Muscle layer of colon (tissue), 2 donors: ENCODE results near the gene CIITA.
"Not testable (repeated sequence)": the region's sequence is repeated elsewhere in the genome, so short reads cannot be mapped to it uniquely, and the experiment has no call there.

Source experiments
- H3K27ac ChIP-seq: one replicate; pipeline ENCODE4 v1.7.0; 2013; ENCODE audit warnings: low read depth, mild to moderate bottlenecking, low read length, moderate library complexity
- H3K27me3 ChIP-seq, 2 donors: one replicate each; pipeline ENCODE4 v1.7.0; 2013; ENCODE audit warnings: low read length in 2 of 2, mild to moderate bottlenecking in 2 of 2; ENCODE audit not compliant: insufficient read depth in 2 of 2, control insufficient read depth in 1 of 2
- H3K36me3 ChIP-seq: one replicate; pipeline ENCODE4 v1.7.0; 2013; ENCODE audit warnings: mild to moderate bottlenecking, low read length; ENCODE audit not compliant: insufficient read depth
- H3K4me1 ChIP-seq: one replicate; pipeline ENCODE4 v1.7.0; 2013; ENCODE audit warnings: mild to moderate bottlenecking, low read length; ENCODE audit not compliant: insufficient read depth
- H3K4me3 ChIP-seq, 2 donors: one replicate each; pipeline ENCODE4 v1.7.0; 2013; ENCODE audit warnings: low read length in 2 of 2, low read depth in 1 of 2, mild to moderate bottlenecking in 1 of 2, moderate library complexity in 1 of 2
- H3K9ac ChIP-seq: one replicate; pipeline ENCODE4 v1.7.0; 2013; ENCODE audit warnings: low read length
- H3K9me3 ChIP-seq: one replicate; pipeline ENCODE4 v1.7.0; 2013; ENCODE audit warnings: mild to moderate bottlenecking, low read length
- donor health status: abdominal sarcoma.
- donor health status: Adenocarcinoma of cecum.

Gene CIITA

DNA sequence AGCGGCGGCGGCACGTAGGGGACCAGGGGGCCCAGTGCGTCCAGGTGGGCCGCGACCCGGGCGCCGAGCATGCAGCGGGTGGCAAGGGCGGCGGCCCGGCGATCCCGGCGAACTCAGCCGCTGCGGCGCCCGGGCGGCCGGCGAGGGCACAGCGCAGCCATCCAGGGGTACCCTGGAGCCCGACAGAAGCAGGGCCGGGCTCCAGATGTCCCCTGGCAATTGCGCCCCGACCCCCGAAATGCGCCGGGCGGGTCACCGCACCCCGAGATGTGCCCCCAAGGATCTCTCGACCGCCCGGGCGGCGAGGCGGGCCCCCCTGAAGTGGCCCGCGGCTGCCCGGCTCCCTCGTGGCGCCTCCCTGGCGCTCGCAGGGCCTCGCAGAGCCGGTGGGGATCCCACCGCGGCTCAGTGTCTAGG lies 64.9 kb downstream of the CIITA start:
- not testable (repeated sequence) for H3K9me3 ChIP-seq, H3K36me3 ChIP-seq, H3K27me3 ChIP-seq, H3K9ac ChIP-seq
- peak overlapping the region; percentile 77 for H3K27ac ChIP-seq
- peak overlapping the region; percentile 55 to 87 for H3K4me3 ChIP-seq
- H3K4me1 ChIP-seq = peaks cover 76% of the 10 kb centered on the region

DNA sequence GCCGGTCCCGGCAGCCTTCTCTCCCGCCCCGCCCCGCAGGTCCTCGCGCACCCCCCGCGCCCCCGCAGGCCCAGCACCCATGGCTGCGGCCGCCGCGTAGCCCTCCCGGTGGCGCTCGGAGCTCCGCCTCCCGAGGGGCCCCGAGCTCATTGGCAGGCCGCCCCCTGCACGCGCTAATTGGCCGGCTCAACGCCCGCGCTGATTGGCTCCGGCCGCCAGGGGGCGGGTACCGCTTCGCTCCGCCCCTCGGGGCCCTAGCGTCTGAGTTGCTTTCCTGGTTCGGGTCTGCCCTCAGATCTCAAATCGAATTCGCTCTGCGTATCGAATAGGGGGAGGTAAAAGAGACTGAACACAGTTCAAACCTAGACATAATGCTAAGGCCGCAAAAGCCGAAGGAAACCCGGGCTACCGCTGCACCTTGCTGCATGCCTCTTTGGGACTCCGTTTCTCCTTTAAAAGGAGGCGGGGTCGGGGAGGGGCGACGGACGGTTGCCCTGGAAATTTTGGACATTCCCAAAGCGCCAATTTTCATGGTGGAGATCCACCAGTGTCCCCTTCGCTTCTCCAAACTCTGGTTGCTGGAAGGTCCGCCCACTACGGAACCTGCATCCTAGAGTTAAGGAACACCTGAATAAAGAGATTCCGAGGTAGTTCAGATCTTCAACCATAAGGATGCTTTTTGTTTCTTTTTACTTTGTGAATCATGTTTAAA lies 65.5 kb downstream of the CIITA start, which contains the start of gene DEXI:
Gene DEXI (minus strand): TSS at position 117 of the 712 bp plus-strand sequence. CDS start 463 bp downstream, outside the sequence.
- peaks cover 71% of the 10 kb centered on the region for H3K4me1 ChIP-seq

DNA sequence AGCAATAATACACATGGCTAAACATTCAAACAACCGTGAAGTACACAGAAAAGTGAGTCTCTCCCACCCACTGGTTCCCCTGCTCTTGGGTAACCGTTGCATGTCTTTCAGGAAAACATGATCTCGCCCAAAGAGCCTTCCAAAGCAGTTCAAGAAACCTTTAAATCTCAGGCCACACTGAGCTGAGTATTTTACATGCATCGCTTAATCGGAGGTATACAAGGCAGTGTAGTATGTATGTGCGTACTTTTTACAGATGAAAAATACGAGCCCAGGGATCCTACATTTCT lies 66.0 kb downstream of the CIITA start:
- Histone ChIP-seq H3K4me1 (peaks cover 66% of the 10 kb centered on the region), H3K36me3 (no peaks in the 10 kb centered on the region), H3K27ac (peak overlapping the region; percentile 96), H3K27me3 (no peaks in the 10 kb centered on the region), H3K9ac (no peak overlapping the region), H3K4me3 (peak overlapping the region in 1 of 2 donors; percentile 82), H3K9me3 (no peaks in the 10 kb centered on the region)

More for the DNA sequence above, 65.5 kb downstream of the CIITA start, which contains the start of gene DEXI:
- no peaks in the 10 kb centered on the region for H3K36me3 ChIP-seq
- peak within 1 kb of the TSS; percentile 55 to 87 for H3K4me3 ChIP-seq
- no peaks in the 10 kb centered on the region for H3K9me3 ChIP-seq
- H3K27ac ChIP-seq = peak within 1 kb of the TSS; percentile 96
- no peaks in the 10 kb centered on the region for H3K27me3 ChIP-seq
- peak within 1 kb of the TSS; percentile 58 for H3K9ac ChIP-seq

DNA sequence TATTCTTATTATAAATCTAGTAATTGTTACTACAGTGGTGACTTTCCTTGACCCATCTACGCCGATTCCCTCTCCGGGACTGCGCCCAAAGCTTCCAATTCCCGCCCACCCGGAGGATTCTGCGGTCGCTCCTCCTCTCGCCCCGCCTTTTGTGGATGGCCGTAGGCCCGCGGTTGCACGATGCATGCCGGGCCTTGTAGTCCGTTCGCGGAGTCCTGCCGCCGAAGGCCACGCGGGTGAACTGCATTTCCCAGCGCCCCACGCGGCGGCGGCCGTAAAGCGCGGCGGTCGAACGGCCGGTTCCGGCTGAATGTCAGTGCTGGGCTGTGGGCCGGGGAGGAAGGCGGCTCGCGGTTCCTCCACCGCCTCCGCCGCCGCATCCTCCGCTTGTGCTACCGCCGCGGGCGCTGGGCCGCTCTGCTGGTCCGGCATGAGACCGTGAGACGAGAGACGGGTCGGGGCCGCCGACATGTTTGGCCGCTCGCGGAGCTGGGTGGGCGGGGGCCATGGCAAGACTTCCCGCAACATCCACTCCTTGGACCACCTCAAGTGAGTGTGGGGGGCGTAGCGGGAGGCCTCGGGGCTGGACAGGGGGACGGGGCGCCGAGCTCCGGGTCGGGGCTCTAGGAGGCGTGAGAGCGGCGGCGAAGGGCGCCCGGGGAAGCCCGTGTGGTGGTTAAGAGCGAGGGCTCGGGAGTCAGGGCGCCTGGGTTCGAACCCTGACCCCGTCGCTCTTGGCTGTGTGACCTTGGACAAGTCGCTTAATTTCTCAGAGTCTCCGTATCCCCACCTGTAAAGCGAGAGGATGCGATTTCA lies 67.5 kb downstream of the CIITA start, which contains the start of gene CLEC16A:
Gene CLEC16A (plus strand): TSS at position 316 of the 816 bp plus-strand sequence. CDS start 154 bp downstream, at position 470.
- peak within 1 kb of the TSS; percentile 61 to 83 for H3K4me3 ChIP-seq
- peaks cover 51% of the 10 kb centered on the region for H3K4me1 ChIP-seq
- no peaks in the 10 kb centered on the region for H3K9me3 ChIP-seq
- H3K27me3 ChIP-seq = no peaks in the 10 kb centered on the region
- peak within 1 kb of the TSS; percentile 62 for H3K9ac ChIP-seq
- peak within 1 kb of the TSS; percentile 89 for H3K27ac ChIP-seq
- no peaks in the 10 kb centered on the region for H3K36me3 ChIP-seq

DNA sequence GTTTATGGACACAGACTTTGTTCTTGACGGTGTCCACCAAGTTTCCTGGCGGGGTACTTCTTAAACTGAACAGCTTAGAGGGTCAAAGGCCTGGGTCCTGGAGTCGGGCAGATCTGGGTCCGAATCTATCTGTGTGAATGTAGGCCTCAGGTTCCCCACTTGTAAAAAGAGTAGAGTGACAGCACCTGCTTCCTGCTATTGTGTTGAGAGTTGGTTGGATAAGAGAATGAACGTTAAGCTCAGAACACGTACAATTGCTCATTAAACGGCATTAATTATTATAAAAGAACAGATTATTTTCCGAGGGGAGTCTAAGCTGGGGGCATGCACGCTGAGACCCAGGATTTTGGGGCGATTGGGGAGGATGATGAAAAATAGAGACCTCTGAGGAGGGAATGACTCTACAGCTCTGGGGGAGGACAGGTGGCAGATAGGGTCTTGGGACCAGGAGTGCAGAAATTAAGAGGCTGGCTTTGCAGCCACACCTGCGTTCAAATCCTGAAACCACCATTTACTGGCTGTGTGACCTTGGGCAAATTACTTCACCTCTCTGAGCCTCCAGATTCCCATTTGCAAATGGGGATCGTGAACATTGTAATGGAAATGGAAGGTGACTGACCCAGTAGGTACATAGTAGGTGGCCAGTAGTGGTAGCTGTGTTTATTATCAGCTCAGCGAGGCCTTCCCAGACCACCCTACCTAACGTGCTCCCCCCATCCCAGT lies 68.2 kb downstream of the CIITA start:
- no peaks in the 10 kb centered on the region for H3K27me3 ChIP-seq
- peak overlapping the region; percentile 61 to 83 for H3K4me3 ChIP-seq
- H3K27ac ChIP-seq = peak overlapping the region; percentile 89
- H3K36me3 ChIP-seq = no peaks in the 10 kb centered on the region
- peak overlapping the region; percentile 62 for H3K9ac ChIP-seq
- H3K9me3 ChIP-seq = no peaks in the 10 kb centered on the region
- peaks cover 44% of the 10 kb centered on the region for H3K4me1 ChIP-seq

DNA sequence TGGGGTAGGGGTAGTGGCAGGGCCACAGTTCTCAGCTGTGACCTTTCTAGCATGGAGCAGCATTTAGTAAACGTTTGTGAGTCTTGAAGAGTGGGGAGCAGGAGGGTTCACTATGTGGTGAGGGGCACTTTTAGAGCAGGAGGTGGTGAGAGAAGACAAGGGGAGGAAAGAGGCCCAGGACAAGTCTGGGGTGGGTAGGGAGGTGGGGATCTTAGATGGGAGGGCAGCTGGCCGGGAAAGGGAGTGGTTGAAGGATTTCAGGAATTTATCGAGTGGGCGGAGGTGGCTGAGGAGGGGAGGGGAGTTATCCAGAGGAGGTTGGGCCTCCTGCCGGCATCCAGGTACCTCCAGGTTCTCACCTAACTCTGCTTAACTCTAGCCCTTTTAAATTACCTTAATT lies 69.3 kb downstream of the CIITA start:
- H3K4me3 ChIP-seq = no peak overlapping the region

DNA sequence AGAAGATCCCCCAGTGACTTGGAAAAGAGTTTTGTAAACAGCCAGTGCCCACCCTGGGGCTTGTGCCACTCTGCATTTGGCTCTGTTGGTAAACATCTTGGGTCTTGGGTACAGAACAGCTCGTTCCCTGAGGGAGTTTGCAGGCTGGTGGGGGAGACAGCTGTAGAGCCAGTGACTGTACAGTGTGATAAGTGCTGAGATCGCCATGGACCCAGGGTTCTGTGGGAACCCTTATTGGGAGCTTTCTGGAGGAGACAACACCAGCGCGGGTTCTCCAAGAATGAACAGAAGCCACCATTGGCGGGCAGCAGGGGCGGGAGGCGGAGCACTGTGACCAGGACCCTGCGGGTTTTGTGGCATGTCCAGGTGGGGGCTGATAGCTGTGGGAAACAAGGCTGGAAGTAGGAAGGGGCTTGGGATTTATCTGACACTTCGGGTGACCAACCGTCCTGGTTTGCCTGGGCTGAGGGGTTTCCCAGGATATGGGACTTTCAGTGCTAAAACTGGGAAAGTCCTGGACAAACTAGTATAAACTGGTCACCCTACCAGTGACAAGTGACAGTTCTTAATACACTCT lies 70.3 kb downstream of the CIITA start:
- H3K4me1 ChIP-seq = peaks cover 42% of the 10 kb centered on the region
- no peaks in the 10 kb centered on the region for H3K36me3 ChIP-seq
- H3K27ac ChIP-seq = no peak overlapping the region
- H3K9ac ChIP-seq = no peak overlapping the region
- no peak overlapping the region for H3K4me3 ChIP-seq
- H3K9me3 ChIP-seq = no peaks in the 10 kb centered on the region
- no peaks in the 10 kb centered on the region for H3K27me3 ChIP-seq

More for the DNA sequence above, 69.3 kb downstream of the CIITA start:
- Histone ChIP-seq H3K4me1 (peaks cover 42% of the 10 kb centered on the region), H3K9me3 (no peaks in the 10 kb centered on the region), H3K27me3 (no peaks in the 10 kb centered on the region), H3K36me3 (no peaks in the 10 kb centered on the region), H3K9ac (no peak overlapping the region), H3K27ac (no peak overlapping the region)

DNA sequence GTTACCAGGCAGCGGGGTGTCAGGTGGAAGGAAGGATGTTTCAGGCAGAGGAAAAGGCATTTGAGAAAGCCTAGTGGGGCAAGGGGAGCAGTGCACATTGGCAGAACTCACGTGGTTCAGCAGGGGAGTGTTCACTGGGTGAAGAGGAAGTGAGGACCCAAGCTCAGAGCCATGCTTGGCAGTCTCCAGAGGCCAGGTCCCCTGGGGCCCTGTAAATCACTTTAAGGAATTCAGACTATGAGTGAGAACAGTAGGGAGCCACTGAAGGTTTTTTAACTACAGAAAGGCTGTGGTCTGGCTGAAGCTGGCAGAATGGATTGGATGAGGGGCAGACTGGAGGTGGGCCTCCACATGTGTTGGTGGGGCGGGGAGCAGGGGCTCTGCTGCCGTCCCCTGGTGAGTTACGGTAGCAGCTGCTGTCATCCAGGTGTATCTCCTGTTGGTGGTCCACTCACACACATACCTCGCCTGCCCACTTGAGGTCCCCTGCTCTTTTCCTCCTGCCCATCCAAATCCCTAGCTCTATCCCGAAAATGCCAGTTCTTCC lies 72.5 kb downstream of the CIITA start:
- H3K27ac ChIP-seq = no peak overlapping the region
- H3K9ac ChIP-seq = no peak overlapping the region
- no peak overlapping the region for H3K4me3 ChIP-seq
- H3K9me3 ChIP-seq = no peaks in the 10 kb centered on the region
- peaks cover 34% of the 10 kb centered on the region for H3K4me1 ChIP-seq
- H3K36me3 ChIP-seq = no peaks in the 10 kb centered on the region
- H3K27me3 ChIP-seq = no peaks in the 10 kb centered on the region

DNA sequence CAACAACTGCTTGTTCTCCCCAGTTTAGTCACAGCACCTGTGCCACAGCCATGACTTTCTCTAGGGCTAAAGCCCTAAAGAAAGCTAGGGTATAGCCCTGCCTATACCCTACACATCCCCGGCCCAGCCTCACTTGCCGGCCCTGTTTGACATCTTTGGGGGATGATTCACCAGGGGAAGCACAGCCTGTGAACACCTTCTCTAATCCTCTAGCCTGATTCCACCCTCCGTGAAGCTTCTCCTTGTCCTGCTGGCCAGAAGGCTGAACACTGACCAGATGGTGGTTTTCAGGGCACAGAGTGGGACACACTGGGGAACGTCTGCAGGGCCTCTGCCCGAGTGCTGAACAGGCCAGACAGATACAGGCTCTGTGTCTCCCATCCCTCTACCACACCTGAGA lies 73.4 kb downstream of the CIITA start:
- no peaks in the 10 kb centered on the region for H3K27me3 ChIP-seq
- H3K4me1 ChIP-seq = peaks cover 28% of the 10 kb centered on the region
- no peak overlapping the region for H3K27ac ChIP-seq
- H3K9ac ChIP-seq = no peak overlapping the region
- H3K4me3 ChIP-seq = no peak overlapping the region
- H3K36me3 ChIP-seq = no peaks in the 10 kb centered on the region
- H3K9me3 ChIP-seq = no peaks in the 10 kb centered on the region

DNA sequence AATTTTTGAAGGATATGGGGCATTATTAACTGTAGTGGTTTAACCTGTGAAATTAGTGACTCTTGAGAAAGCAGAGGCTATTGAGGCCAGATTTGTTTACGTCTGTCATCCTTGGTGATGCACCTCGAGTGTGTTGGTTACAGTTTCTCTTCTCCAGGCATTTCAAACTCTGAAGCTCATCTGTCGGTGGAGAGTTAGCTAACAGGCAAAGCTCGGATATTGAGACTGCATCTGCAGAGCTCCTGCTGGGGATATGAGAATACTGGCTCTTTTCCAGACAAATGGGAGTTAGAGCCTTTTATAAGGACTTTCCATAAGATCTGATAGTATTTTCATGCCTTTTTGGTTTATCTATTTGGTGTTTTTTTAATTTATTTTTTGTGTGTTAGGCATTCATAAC lies 74.0 kb downstream of the CIITA start:
- Histone ChIP-seq H3K36me3 (no peaks in the 10 kb centered on the region), H3K4me1 (peaks cover 22% of the 10 kb centered on the region), H3K9ac (no peak overlapping the region), H3K27ac (no peak overlapping the region), H3K9me3 (no peaks in the 10 kb centered on the region), H3K4me3 (no peak overlapping the region), H3K27me3 (no peaks in the 10 kb centered on the region)

DNA sequence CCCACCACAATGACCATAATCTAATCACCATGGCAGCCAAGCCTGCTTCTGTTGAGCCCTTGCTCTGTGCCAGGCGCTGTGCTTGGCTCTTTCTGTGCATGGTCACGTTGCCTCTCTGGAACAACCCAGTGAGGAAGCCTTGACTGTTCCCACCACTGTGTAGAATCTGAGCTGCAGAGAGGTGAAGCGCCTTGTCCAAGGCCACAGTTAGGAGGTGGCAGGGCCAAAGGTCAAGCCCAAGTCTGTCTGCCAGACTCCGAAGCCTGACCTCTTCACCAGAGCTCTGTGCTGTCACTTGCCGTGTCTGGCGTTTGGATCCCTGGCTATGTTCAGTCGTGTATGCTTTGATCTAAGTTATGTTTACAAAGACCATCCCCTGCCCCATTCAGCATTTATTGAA lies 77.9 kb downstream of the CIITA start:
- H3K36me3 ChIP-seq = peaks cover 12% of the 10 kb centered on the region
- no peak overlapping the region for H3K4me3 ChIP-seq
- H3K27ac ChIP-seq = no peak overlapping the region
- H3K9me3 ChIP-seq = no peaks in the 10 kb centered on the region
- H3K9ac ChIP-seq = no peak overlapping the region
- H3K4me1 ChIP-seq = peaks cover 13% of the 10 kb centered on the region
- no peaks in the 10 kb centered on the region for H3K27me3 ChIP-seq
